Adipocyte (in vitro differentiated cells): ENCODE measurements around the gene EIF2B1.
"Not testable (repeated sequence)": the region's sequence is repeated elsewhere in the genome, so short reads cannot be mapped to it uniquely, and the experiment has no call there.

Experiments used
- DNase-seq: peaks from one replicate; pipeline ENCODE4 v3.0.0-alpha.2; 2015; ENCODE audit warnings: low read depth
- H3K27me3 ChIP-seq: replicated peaks from 2 replicates; pipeline ENCODE4 v1.7.0; 2013; ENCODE audit warnings: mild to moderate bottlenecking, low read length, moderate library complexity; ENCODE audit not compliant: control insufficient read depth, insufficient read depth
- H3K36me3 ChIP-seq: 2 replicates; pipeline ENCODE4 v1.7.0; 2013; ENCODE audit warnings: low read length, mild to moderate bottlenecking, moderate library complexity; ENCODE audit not compliant: control insufficient read depth, insufficient read depth, severe bottlenecking
- H3K4me1 ChIP-seq: 2 replicates; pipeline ENCODE4 v1.7.0; 2013; ENCODE audit warnings: mild to moderate bottlenecking, low read length, moderate library complexity; ENCODE audit not compliant: control insufficient read depth, insufficient read depth
- H3K4me3 ChIP-seq: 2 replicates; pipeline ENCODE4 v1.7.0; 2013; ENCODE audit warnings: mild to moderate bottlenecking, low read length, moderate library complexity
- H3K9ac ChIP-seq: 2 replicates; pipeline ENCODE4 v1.7.0; 2013; ENCODE audit warnings: mild to moderate bottlenecking, low read length, moderate library complexity
- H3K9me3 ChIP-seq: 2 replicates; pipeline ENCODE4 v1.7.0; 2013; ENCODE audit warnings: mild to moderate bottlenecking, low read length, moderate library complexity; ENCODE audit not compliant: control insufficient read depth

Gene EIF2B1

GRCh38 chr12:123597100-123597499 lies 36.4 kb downstream of the EIF2B1 start:
- Histone ChIP-seq H3K4me1 (peaks cover 10% of the 10 kb centered on the region), H3K27me3 (no peaks in the 10 kb centered on the region), H3K9me3 (no peaks in the 10 kb centered on the region), H3K4me3 (no peak overlapping the region), H3K9ac (no peak overlapping the region), H3K36me3 (peaks cover 57% of the 10 kb centered on the region)
- no peak for DNase-seq

- peaks cover 12% of the 10 kb centered on the region for H3K4me1 ChIP-seq
- H3K36me3 ChIP-seq: peaks cover 70% of the 10 kb centered on the region
- H3K9ac ChIP-seq: no peak overlapping the region
- H3K9me3 ChIP-seq: no peaks in the 10 kb centered on the region
- no peaks in the 10 kb centered on the region for H3K27me3 ChIP-seq
- H3K4me3 ChIP-seq: no peak overlapping the region
- DNase-seq: no peak
Observed at GRCh38 chr12:123595729-123596128, 37.8 kb downstream of the EIF2B1 start.

- Histone ChIP-seq H3K4me1 (peaks cover 32% of the 10 kb centered on the region), H3K9ac (peak overlapping the region; percentile 19), H3K9me3 (no peaks in the 10 kb centered on the region), H3K36me3 (peaks cover 85% of the 10 kb centered on the region), H3K27me3 (no peaks in the 10 kb centered on the region), H3K4me3 (no peak overlapping the region)
- DNase-seq: peak; percentile 43
Observed at GRCh38 chr12:123591702-123592481, 41.6 kb downstream of the EIF2B1 start.

- Histone ChIP-seq H3K4me3 (no peak overlapping the region), H3K27me3 (no peaks in the 10 kb centered on the region), H3K4me1 (peaks cover 14% of the 10 kb centered on the region), H3K36me3 (no peaks in the 10 kb centered on the region), H3K9ac (no peak overlapping the region), H3K9me3 (no peaks in the 10 kb centered on the region)
- no peak for DNase-seq
Observed at GRCh38 chr12:123580772-123581171, 52.7 kb downstream of the EIF2B1 start.

- H3K4me3 ChIP-seq, H3K4me1 ChIP-seq, H3K9me3 ChIP-seq, DNase-seq, H3K9ac ChIP-seq, H3K36me3 ChIP-seq, H3K27me3 ChIP-seq: not testable (repeated sequence)
Observed at GRCh38 chr12:123578829-123579228, 54.7 kb downstream of the EIF2B1 start.

- no peaks in the 10 kb centered on the region for H3K27me3 ChIP-seq
- H3K9me3 ChIP-seq: no peaks in the 10 kb centered on the region
- no peak overlapping the region for H3K9ac ChIP-seq
- no peak overlapping the region for H3K4me3 ChIP-seq
- peaks cover 8% of the 10 kb centered on the region for H3K4me1 ChIP-seq
- no peak for DNase-seq
- no peaks in the 10 kb centered on the region for H3K36me3 ChIP-seq
Observed at GRCh38 chr12:123578243-123578642, 55.2 kb downstream of the EIF2B1 start.

- Histone ChIP-seq H3K4me3 (no peak overlapping the region), H3K4me1 (peaks cover 2% of the 10 kb centered on the region), H3K9me3 (peaks cover 5% of the 10 kb centered on the region), H3K36me3 (no peaks in the 10 kb centered on the region), H3K27me3 (no peaks in the 10 kb centered on the region), H3K9ac (no peak overlapping the region)
- peak; percentile 21 for DNase-seq
Observed at GRCh38 chr12:123576611-123577010, 56.9 kb downstream of the EIF2B1 start.

GRCh38 chr12:123573870-123574269 lies 59.6 kb downstream of the EIF2B1 start:
- Histone ChIP-seq H3K4me1 (peaks cover 4% of the 10 kb centered on the region), H3K4me3 (no peak overlapping the region), H3K9me3 (peaks cover 5% of the 10 kb centered on the region), H3K36me3 (no peaks in the 10 kb centered on the region), H3K9ac (no peak overlapping the region), H3K27me3 (no peaks in the 10 kb centered on the region)
- DNase-seq: no peak

- Histone ChIP-seq H3K4me1 (peaks cover 4% of the 10 kb centered on the region), H3K27me3 (no peaks in the 10 kb centered on the region), H3K9me3 (peaks cover 5% of the 10 kb centered on the region), H3K9ac (no peak overlapping the region), H3K36me3 (no peaks in the 10 kb centered on the region), H3K4me3 (no peak overlapping the region)
- DNase-seq: no peak
Observed at GRCh38 chr12:123572391-123572790, 61.1 kb downstream of the EIF2B1 start.

- DNase-seq: peak; percentile 64
- H3K4me1 ChIP-seq: peaks cover 4% of the 10 kb centered on the region
- no peak overlapping the region for H3K4me3 ChIP-seq
- no peaks in the 10 kb centered on the region for H3K27me3 ChIP-seq
- no peak overlapping the region for H3K9ac ChIP-seq
- no peaks in the 10 kb centered on the region for H3K36me3 ChIP-seq
- H3K9me3 ChIP-seq: peaks cover 5% of the 10 kb centered on the region
Observed at GRCh38 chr12:123571343-123571813, 62.1 kb downstream of the EIF2B1 start.
